GM21723 (cell line): Measurements from ENCODE around the gene KLHL30.
"Not testable (repeated sequence)": the region's sequence is repeated elsewhere in the genome, so short reads cannot be mapped to it uniquely, and the experiment has no call there.

Experiments
- ATAC-seq: cut with Tn5 transposase; IDR thresholded peaks from one replicate; pipeline ENCODE4 v1.9.1; 2021; ENCODE audit warnings: mild to moderate bottlenecking, moderate library complexity; ENCODE audit not compliant: unreplicated experiment

Gene KLHL30

DNA sequence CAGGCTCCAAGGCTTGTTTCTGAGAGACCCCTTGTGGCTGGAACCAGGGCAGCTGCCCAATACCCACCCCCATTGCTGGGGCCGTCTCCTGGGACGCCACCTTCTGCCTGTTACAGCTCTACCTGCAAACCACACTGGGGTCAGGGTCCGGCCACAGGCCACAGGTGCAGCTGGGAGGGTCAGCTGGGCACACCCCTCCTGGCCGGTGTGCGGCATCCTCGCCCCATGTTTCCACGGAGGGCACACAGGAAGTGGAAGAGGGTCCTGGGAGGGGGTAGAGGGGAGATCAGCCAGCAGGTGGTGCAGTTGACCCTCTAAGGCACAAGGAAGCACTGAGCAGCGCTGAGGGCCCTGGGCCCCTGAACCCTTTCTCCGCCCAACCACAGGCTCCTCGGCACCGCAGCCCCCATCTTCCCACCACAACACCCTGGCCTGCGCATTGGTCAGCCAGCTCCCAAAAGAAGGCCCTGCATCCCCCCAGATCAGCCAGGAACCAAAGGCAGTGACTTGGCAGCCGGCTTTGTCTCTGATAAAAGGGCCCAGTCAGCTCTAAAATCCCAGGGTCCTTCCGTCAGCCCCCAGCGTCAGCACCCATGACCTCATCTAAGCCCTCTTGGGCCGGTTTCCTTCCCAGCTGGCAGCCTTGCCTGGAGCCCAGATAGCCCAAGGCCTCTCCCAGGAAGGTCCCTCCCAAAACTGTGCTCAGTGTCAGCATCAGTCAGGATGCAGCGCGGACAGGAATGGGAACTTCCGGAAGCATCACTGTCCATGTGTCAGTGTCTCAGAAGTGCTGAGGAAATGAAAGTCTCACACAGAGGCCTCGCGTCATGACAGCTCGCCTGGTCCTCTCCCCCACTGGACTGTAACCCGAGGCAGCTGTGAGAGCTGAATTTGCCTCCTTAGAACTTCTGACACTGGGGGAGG lies 22.0 kb downstream of the KLHL30 start:
- ATAC-seq, result no peak

DNA sequence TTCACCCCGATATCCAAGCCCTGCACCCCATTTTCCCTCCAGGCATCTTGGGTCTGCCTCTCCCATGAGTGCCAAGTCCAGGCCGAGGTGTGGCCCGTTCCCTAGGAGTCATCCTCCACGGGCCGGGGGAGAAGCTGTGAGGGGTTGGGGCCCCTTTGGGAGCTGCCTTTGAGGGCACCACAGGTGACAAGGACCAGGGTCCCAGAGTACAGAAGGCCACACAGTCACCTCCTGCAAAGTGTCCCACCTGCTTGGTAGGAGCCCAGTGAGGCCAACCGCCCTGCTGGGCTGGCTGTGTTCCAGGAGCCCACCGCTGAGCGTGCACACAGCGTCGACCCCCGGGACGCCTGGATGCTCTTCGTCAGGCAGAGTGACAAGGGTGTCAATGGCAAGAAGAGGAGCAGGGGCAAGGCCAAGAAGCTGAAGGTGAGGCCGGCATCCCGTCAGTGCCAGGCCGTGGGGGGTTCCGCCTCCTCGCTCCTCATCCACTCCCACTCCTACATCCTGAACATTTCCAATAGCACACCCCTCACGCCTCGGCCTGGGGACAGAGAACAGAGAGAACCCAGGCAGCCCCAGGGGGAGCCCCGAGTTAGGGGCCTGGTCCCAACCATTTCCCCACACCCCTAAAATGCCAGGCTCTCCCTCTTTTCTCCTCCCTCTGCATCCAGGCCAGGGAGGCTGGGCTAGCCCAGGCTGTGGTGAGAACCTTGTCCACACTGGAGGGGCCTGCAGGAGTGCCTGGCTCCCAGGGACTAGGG lies 23.0 kb downstream of the KLHL30 start:
- ATAC-seq, result no peak

DNA sequence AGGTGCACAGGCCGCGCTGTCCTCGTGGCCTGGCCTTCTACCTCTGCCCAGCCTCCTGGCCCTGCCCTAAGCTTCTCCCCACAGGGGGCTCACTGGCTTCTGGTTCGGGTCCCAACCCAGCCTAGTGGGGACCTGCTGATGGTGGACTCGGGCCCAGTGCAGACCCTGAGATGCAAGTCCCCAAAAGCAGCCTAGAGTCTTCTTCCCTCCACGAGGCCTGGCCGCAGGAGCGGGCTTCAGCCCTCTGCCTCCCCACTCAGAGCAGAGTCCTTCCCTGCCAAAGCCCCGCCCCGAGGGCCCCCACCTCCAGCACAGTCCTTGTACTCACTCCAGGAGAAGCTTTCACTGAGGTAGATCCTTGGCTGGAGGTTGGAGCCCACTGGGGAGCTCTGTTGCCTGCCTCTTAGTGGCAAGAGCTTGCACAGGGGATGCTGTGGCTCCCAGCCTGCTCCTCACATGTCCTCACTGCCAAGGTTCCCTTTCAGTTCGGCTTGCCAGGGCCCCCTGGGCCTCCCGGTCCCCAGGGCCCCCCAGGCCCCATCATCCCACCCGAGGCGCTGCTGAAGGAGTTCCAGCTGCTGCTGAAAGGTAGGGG lies 23.9 kb downstream of the KLHL30 start:
- no peak for ATAC-seq

DNA sequence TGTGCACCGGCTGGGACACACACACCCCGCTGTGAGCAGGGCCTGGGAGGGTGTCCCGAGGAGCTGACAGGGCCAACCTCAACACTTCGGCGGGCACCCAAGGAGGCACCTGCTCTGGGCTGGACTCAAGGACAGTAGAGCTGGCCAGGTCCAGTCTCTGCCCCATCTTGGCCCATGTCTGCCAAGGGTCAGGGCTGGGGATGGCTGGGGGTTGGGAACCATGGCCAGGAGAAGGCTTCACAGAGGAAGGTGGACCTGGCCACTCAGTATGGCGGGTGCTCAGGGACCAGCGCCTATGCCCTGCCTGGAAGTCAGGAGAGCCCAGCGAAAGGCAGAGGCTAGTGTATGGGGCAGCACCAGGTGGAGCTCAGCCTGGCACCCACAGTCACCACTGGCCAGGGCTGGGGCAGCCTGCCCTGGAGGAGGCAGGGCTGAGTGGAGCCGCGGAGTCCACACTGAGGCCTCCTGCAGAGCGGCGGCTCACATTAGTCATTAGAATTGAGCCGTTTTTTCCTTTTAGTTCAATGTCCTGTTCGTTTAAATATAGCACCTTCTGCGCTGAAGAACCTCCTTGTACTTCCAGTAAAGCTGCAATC lies 24.5 kb downstream of the KLHL30 start:
- no peak for ATAC-seq

DNA sequence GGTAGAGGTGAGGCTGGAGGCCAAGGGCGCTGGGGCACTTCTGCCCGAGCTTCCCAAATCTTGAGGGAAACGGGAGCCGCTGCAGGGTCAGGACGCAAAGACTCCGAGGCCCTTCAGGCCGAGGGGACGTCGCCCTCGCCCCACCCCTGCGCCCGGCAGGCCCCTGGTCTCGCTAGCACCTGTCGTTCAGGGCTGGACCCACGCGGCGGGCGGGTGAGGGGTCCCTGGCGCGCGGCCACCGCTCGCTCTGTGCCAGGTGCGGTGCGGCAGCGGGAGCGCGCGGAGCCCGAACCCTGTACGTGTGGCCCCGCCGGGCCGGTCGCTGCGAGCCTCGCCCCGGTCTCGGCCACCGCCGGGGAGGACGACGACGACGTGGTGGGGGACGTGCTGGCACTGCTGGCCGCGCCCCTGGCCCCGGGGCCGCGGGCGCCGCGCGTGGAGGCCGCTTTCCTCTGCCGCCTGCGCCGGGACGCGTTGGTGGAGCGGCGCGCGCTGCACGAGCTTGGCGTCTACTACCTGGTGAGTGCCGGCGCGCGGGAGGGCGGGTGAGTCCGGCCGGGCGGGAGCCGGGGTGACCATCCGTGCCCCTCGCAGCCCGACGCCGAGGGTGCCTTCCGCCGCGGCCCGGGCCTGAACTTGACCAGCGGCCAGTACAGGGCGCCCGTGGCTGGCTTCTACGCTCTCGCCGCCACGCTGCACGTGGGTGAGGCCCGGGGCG lies 25.2 kb downstream of the KLHL30 start:
- ATAC-seq, result no peak

DNA sequence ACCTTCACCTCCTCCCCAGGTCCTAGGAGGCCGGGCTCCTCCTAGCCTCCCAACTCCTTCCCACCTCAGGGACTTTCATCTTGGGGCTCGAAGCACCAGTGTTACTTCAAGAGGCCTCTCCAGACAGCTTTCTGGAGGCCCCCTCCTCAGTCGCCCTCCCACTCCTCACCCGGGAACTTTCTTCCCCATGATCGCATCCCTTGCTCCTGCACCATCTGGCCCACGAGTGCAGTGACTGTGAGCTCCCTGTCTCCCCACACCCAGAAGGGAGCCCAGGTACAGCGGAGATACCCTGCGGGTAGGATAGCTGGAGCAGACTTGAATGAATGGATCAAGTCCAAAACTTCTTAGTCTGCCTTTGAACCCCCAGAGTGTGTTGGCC lies 26.4 kb downstream of the KLHL30 start:
- no peak for ATAC-seq

DNA sequence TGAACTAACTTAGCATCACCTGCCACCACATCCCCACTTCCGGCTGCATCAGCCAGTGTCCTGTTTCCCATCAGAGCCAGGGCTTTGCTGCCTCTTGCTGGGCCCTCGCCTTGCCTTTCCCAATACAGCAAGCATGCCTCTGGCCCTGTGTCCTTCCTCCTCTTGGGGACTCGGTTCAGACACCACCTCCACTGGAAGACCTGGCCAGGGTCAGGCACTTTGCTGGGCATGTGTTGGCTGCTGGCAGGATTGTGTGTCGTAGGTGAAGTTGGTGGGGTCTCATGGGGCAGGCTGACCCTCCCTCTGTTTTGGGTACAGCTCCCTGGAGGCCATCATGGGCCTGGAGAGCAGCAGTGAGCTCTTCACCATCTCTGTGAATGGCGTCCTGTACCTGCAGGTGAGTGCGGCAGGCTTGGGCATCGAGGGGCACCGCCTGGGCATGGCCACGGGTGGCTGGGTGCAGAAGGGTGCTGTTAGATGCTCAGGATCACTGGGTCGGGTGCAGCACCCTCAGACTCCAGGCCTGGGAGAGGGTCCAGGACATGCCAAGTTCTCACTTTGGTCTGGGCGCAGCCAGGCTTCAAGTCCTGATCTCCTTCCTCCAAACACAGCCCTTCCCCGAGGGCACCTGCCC lies 26.9 kb downstream of the KLHL30 start:
- ATAC-seq, result no peak

DNA sequence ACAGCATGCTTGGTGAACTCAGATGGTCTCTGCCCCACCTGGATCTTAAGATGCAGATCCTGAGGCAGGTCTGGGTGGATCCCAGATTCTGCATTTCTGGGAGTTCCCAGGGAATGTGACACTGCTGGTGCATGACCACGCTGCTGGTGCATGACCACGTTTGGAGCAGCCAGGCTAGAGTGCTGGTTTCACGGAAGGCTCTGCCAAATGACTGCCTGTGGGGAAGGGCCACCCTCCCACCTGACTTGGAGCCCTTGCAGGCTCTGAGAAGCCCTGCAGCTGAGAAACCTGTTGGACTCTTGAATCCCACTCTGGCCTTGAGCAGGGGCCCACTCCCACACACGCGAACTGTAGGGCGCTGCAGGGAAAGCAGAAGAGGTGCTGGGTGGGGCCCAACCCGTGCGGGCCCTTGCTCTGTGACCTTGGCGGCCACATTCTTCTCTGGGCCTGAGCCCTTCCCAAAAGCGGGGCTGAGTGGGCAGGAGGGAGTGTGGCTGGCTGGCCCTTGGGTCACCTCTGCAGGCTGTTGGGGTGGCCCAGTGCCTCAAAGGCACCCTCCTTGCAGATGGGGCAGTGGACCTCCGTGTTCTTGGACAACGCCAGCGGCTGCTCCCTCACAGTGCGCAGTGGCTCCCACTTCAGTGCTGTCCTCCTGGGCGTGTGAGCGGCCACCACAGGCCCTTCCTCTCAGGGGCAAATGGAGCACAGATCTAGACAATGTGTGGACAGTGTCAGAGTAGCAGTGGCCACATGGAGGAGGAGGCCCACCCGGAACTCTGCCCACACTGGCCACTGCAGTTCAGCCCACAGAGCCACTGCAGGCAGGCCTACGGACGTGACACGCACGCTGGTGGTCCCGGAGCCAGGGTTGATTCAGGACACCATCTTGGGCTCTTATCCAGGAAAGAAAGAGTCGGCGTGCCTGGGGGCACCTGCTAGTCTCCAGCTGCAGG lies 28.2 kb downstream of the KLHL30 start:
- no peak for ATAC-seq

DNA sequence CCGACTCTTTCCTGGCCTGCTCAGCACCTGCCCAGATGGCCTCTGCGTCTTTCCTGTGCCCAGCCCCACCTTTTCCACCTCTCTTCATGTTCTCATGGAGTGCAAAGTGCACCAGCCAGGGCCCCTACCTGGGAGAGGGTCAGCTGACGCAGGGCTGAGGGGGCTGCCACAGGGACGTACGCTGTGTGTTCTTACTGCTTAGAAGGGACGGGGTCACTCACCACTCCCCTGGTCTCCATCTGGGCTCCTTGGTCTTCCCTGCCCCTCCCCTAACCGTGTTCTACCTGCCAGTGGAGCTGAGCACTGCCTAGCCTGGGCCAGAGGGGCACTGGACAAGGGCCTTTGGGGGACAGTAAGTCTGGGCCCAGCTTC lies 28.9 kb downstream of the KLHL30 start:
- ATAC-seq, result no peak

DNA sequence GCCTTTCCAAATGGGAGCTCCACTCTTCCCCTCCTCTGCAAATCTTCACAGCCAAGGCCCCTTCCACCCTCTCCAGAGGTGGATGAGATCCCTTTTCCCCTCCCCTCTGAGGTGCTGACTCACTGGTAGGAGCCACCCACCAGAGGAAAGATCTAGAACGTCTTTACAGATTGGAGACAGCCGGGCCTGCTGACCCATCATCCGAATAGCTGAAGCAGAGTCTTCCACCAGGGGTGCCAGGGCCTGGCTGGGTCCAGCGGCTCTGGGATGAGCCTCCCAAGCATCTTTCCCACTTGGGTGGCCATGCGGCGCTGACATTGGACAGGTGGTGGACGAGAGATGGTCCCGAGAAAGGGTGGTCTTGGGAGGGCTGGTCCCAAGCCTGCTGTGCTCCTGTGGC lies 29.3 kb downstream of the KLHL30 start:
- ATAC-seq, result no peak

DNA sequence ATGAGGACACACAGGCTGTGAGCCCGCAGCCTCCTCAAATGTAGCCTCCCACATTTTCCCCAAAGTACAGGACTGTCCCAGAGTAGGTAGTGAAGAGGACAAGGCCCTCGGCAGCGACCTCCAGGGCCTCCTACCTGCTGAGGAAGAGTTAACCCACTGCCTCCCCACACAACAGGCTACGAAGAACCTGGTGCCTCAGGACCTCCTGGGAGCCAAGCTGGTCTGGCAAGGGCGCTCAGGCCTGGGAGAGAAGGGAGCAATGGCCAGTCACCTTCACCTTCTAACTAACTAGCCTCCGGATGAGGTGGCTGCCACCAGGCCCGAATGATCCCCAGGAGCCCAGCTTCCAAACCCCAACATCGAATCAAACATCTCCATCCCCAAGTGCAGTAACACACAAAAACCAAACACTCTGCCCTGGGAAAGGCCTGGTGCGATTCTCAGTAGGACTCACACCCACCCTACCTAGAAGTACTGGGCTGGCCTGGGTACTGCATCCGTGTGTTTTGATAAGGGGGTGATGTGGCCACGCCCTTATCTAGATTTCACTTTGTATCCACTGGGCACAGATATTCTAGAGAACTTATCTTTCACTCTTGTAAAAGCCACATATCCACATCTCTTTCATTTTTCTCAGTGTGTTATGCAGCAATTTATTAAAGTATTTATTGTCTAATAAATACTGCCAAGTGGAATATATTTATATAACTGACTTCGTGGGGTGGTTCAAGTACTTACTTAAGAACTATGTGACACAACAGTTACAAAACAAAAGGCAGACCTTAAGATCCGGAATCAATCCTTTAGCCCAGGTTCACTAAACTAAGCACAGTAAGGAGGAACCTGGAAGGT lies 30.0 kb downstream of the KLHL30 start:
- no peak for ATAC-seq

DNA sequence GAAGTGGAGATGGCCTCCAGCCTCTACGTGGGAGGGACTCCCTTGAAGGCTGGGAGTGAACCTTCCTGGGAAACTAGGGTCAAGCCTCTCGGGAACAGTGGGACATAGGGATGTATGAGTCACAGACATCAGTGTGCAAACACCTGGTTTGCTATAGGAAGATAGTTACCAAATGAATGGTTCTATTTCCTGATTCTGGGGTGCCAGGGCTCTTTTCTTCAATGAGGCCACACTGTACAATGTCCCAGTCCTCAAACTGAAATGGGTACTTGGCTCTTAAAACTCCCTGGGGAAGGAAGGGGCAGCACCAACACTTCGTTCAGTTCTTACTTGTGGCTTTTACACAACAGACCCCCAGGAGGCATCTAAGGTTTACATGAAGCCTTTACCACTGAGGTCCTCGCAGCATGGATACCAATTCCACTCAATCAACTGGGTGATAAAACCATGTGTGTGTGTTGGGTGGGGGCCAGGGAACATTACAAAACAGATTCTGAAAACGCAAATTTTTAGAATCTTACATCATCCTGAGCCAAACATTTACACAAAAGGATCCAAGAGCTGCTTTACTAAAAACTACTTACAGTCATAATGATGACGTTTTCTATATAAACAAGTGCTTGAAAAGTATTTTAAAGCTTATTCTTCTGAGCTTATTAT lies 30.7 kb downstream of the KLHL30 start:
- ATAC-seq, result no peak

DNA sequence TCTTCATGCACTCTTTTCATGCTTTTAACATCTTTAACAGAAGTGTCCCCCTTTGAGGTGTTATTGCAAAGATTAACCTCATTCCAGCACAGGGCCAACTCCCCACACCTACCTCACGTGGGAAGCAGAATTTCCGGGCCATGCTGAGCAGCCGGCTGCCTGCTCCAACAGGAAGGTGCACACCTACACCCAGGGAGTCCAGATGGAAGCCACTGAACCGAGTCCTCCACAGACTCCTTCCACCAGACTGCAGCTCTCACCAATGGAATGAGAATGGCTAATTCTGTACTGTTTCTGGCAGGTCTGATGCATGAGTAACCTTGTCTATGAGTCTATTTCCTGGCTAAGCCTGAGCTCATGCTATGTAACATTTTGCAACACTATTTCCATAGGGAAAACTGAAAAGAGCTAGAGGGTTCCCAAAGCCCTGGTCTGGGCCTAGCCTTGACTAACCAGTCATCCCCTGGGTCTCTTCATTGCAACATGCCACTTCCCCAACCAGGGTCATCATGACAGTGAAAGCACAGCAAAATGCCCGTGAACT lies 31.3 kb downstream of the KLHL30 start:
- ATAC-seq, result no peak

DNA sequence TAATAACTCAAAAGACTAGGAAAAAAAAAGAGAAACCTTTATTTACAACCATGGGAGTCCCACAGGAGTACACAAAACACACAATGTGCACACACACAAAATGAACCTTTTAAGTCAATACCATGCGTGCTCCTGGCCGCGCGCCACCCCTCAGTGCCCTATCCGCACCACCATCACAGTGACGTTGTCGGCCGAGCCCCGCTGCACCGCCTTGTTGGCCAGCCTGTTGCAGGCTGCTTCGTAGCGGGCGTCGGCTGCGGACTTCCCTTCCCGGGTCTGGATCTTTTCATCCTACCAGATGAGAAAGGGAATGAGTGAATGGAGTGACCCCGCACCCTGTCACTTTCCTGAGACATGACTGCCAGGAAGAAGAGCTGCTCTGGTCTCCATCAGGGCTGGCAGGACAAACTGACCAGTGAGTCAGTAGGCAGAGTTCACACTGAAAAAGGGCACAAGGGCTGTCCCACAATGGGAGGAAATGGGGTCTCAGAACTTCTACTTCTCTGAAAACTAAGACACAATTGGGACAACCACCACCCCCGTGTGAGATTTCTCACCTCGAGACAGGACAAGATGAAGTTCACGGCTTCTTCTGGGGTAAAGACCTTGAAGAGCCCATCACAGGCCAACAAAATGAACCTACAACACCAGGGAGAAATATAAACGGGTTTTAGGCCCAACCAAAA lies 32.1 kb downstream of the KLHL30 start:
- no peak for ATAC-seq

DNA sequence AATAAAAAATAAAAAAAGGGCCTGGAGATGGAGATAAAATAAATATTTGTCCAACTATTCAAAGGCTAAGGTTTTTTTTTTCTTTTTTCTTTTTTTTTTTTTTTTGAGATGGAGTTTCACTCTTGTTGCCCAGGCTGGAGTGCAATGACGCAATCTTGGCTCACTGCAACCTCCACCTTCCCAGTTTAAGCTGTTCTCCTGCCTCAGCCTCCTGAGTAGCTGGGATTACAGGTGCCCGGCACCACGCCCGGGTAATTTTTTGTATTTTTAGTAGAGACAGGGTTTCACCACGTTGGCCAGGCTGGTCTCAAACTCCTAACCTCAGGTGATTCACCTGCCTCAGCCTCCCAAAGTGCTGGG lies 32.6 kb downstream of the KLHL30 start:
- ATAC-seq, result not testable (repeated sequence)

DNA sequence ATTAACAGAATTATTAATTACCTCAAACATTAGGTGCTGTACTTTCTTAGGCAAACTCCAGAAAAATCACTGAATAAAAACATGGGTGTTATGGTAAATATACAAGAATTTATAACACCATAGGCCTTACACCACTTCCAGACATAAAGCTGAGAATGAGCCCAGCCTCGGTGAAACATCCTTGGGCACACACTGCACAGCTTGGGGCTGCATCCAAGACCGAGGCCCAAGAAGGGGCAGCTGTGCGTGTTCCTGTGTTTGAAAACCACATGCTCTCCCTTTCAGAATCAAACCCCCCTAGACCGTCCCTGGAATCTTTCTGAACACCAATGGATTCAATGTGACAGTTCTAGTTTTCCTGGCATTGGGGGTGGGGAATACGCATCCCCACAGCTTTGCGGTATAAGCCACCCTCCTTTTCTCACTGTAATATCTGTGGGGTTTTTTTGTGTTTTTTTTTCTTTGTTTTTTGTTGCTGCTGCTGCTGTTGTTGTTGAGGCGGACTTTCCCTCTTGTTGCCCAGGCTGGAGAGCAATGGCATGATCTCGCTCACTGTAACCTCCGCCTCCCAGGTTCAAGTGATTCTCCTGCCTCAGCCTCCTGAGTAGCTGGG lies 33.2 kb downstream of the KLHL30 start:
- ATAC-seq, result no peak

DNA sequence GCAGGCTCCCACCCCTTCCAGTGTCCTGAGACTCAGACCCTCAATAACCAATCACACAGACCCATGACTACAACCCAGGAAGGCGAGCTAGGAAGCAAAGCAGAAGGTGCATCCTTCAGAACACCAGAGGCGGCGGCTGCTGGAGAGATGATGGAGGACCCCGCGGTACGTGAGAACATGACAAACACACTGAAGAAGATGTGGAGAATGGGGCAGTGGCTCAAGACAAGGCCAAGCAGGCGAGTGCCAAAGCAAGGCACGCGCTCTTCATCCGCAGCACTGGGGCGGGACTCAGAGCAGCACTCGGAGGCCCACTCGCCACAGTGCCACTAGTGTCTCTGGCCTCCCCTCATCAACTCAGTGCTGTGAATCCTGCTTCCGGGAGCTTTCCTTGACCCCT lies 34.0 kb downstream of the KLHL30 start:
- ATAC-seq, result no peak
